Measurements from ENCODE around the gene SNX5. TPM values are rescaled to one million over a fixed set of nuclear protein-coding genes. Genes with fewer than 3 reads are reported as not detected.

The SNX5 gene
- total and polyA plus RNA-seq, 2 of the 13 experiments (the other 11 are each of a cell fraction or from before 2014, with no cell fraction given): 664 to 1,040 TPM

- TF ChIP-seq HMGXB3 (CRISPR knock-in tag; IDR thresholded peaks at IDR 0.05; ENCODE audit: borderline replicate concordance): no peak
- no peak for TF ChIP-seq NFIC (IDR thresholded peaks at IDR 0.05; ENCODE audit: low read length)
- no peak; the same call in 1 of the 2 replicates for TF ChIP-seq ZNF740 (CRISPR knock-in tag; IDR thresholded peaks at IDR 0.05)
- TF ChIP-seq GLI4 (CRISPR knock-in tag; IDR thresholded peaks at IDR 0.05; ENCODE audit: borderline replicate concordance): no peak
- TF ChIP-seq CERS6 (CRISPR knock-in tag; IDR thresholded peaks at IDR 0.05): no peak
- no peak for TF ChIP-seq ZNF780A (CRISPR knock-in tag; IDR thresholded peaks at IDR 0.05)
- TF ChIP-seq ZNF546 (CRISPR knock-in tag; conservative IDR thresholded peaks at IDR 0.05): no peak
- no peak for TF ChIP-seq ZNF598 (CRISPR knock-in tag; IDR thresholded peaks at IDR 0.05; ENCODE audit: borderline replicate concordance)
- TF ChIP-seq ZBTB33 (CRISPR knock-in tag; IDR thresholded peaks at IDR 0.05): no peak
- no peak for TF ChIP-seq SOX13 (IDR thresholded peaks at IDR 0.05)
- no peak for TF ChIP-seq SOX13 (CRISPR knock-in tag; conservative IDR thresholded peaks at IDR 0.05 in 1 of 2, IDR thresholded peaks at IDR 0.05 in 1 of 2)
- TF ChIP-seq ZNF615 (CRISPR knock-in tag; IDR thresholded peaks at IDR 0.05; ENCODE audit: borderline replicate concordance): no peak
- TF ChIP-seq ZNF354B (CRISPR knock-in tag; IDR thresholded peaks at IDR 0.05): no peak
- TF ChIP-seq PITX1 (CRISPR knock-in tag; IDR thresholded peaks at IDR 0.05): 0 out of 2 replicates have a peak, but pooled peaks have one; percentile 41
- no peak for TF ChIP-seq POLR2A (IDR thresholded peaks at IDR 0.05; ENCODE audit: insufficient read depth in 1 of 2, low read depth in 2 of 2, low read length in 2 of 2)
- TF ChIP-seq MLX (CRISPR knock-in tag; IDR thresholded peaks at IDR 0.05): no peak
- TF ChIP-seq DZIP1 (CRISPR knock-in tag; IDR thresholded peaks at IDR 0.05): peak; percentile 60; the same call in 1 of the 2 replicates
- TF ChIP-seq ESRRA (CRISPR knock-in tag; IDR thresholded peaks at IDR 0.05; ENCODE audit: low read depth): no peak
Measured at GRCh38 chr20:18007534-18008292, 39.1 kb upstream of the SNX5 start (continued).
